ENCODE measurements around the gene FBXL17. TPM values are rescaled to one million over a fixed set of nuclear protein-coding genes. Genes with fewer than 3 reads are reported as not detected.

FBXL17 gene
- total RNA-seq, 1 donor from 2014 or later, result 12.7 TPM

- no peaks in the 10 kb centered on the region for H3K4me1 Mint-ChIP-seq (ENCODE audit: low read depth, unreplicated experiment)
- DNase-seq (ENCODE audit: low read depth), result no peak
Measured at GRCh38 chr5:107958432-107958831, 423.5 kb downstream of the FBXL17 start.

DNA sequence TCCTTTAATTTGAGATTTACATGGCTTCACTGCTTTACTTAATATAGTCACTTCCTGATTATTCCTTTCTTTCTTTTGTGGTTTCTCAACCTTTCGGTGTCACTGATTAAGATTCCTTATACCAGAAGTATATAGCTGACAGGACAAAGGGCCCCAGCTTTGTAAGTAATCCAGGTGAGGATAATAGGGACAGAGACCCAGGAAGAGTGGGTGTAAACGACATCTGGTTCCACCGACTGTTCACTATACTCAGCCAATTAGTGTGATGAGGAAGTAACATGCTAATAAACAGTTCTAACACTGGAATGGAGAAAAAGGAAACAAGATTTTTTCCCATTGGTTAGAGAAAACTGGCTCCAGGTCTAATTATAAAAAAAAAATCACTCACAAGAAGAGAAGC lies 424.8 kb downstream of the FBXL17 start:
- Histone ChIP-seq H2AFZ (ENCODE audit: low read depth, low read length) (no peak overlapping the region), H3K27ac (ENCODE audit: low read depth, low read length) (no peak overlapping the region), H3K4me3 (ENCODE audit: insufficient read depth, low read depth, low read length) (no peak overlapping the region), H3K4me2 (ENCODE audit: low read length) (no peak overlapping the region), H3K36me3 (ENCODE audit: insufficient read depth, low read length) (no peaks in the 10 kb centered on the region), H4K20me1 (ENCODE audit: insufficient read depth, low read length) (no peaks in the 10 kb centered on the region), H3K9ac (ENCODE audit: low read length) (no peak overlapping the region), H3K9me3 (ENCODE audit: insufficient read depth, low read depth, low read length) (no peaks in the 10 kb centered on the region), H3K79me2 (ENCODE audit: insufficient read depth, low read length) (no peaks in the 10 kb centered on the region), H3K27me3 (ENCODE audit: insufficient read depth, low read length) (no peaks in the 10 kb centered on the region), H3K4me1 (ENCODE audit: insufficient read depth, low read length) (no peaks in the 10 kb centered on the region)
- Mint-ChIP-seq H3K27ac (ENCODE audit: unreplicated experiment) (no peak overlapping the region), H3K4me3 (ENCODE audit: unreplicated experiment) (no peak overlapping the region), H3K4me1 (ENCODE audit: low read depth, unreplicated experiment) (no peaks in the 10 kb centered on the region), H3K27me3 (ENCODE audit: low read depth, unreplicated experiment) (no peaks in the 10 kb centered on the region), H3K9me3 (ENCODE audit: unreplicated experiment) (no peaks in the 10 kb centered on the region), H3K36me3 (ENCODE audit: low read depth, unreplicated experiment) (no peaks in the 10 kb centered on the region)
- TF ChIP-seq EZH2 (IDR thresholded peaks at IDR 0.05; ENCODE audit: insufficient read depth, low read length), result no peak
- no peak for TF ChIP-seq CTCF (IDR thresholded peaks at IDR 0.05; ENCODE audit: insufficient read depth, low read depth, low read length)
- FAIRE-seq (no peak), DNase-seq (ENCODE audit: low read depth) (no peak)

More at GRCh38 chr5:107958432-107958831, 423.5 kb downstream of the FBXL17 start:
- no peak overlapping the region for H3K4me3 Mint-ChIP-seq (ENCODE audit: unreplicated experiment)
- no peak overlapping the region for H3K27ac Mint-ChIP-seq (ENCODE audit: unreplicated experiment)
- H3K4me1 ChIP-seq (ENCODE audit: insufficient read depth, low read length), result no peaks in the 10 kb centered on the region
- no peak overlapping the region for H3K27ac ChIP-seq (ENCODE audit: low read depth, low read length)
- no peak overlapping the region for H2AFZ ChIP-seq (ENCODE audit: low read depth, low read length)
- no peak overlapping the region for H3K9ac ChIP-seq (ENCODE audit: low read length)
- no peaks in the 10 kb centered on the region for H3K36me3 Mint-ChIP-seq (ENCODE audit: low read depth, unreplicated experiment)
- FAIRE-seq, result no peak
- H3K36me3 ChIP-seq (ENCODE audit: insufficient read depth, low read length), result no peaks in the 10 kb centered on the region
- no peaks in the 10 kb centered on the region for H3K27me3 ChIP-seq (ENCODE audit: insufficient read depth, low read length)
- H3K9me3 Mint-ChIP-seq (ENCODE audit: unreplicated experiment), result no peaks in the 10 kb centered on the region
- H3K27me3 Mint-ChIP-seq (ENCODE audit: low read depth, unreplicated experiment), result no peaks in the 10 kb centered on the region
- no peak overlapping the region for H3K4me2 ChIP-seq (ENCODE audit: low read length)
- TF ChIP-seq EZH2 (IDR thresholded peaks at IDR 0.05; ENCODE audit: insufficient read depth, low read length) (no peak), CTCF (IDR thresholded peaks at IDR 0.05; ENCODE audit: insufficient read depth, low read depth, low read length) (no peak)
- no peak overlapping the region for H3K4me3 ChIP-seq (ENCODE audit: insufficient read depth, low read depth, low read length)
- no peaks in the 10 kb centered on the region for H3K9me3 ChIP-seq (ENCODE audit: insufficient read depth, low read depth, low read length)
- H3K79me2 ChIP-seq (ENCODE audit: insufficient read depth, low read length), result no peaks in the 10 kb centered on the region
- H4K20me1 ChIP-seq (ENCODE audit: insufficient read depth, low read length), result no peaks in the 10 kb centered on the region

- H3K36me3 Mint-ChIP-seq (ENCODE audit: low read depth, unreplicated experiment), result no peaks in the 10 kb centered on the region
- no peak overlapping the region for H3K9ac ChIP-seq (ENCODE audit: low read length)
- no peaks in the 10 kb centered on the region for H3K4me1 ChIP-seq (ENCODE audit: insufficient read depth, low read length)
- no peak overlapping the region for H3K27ac Mint-ChIP-seq (ENCODE audit: unreplicated experiment)
- no peak overlapping the region for H3K4me3 Mint-ChIP-seq (ENCODE audit: unreplicated experiment)
- no peaks in the 10 kb centered on the region for H3K27me3 Mint-ChIP-seq (ENCODE audit: low read depth, unreplicated experiment)
- no peaks in the 10 kb centered on the region for H3K9me3 Mint-ChIP-seq (ENCODE audit: unreplicated experiment)
- H2AFZ ChIP-seq (ENCODE audit: low read depth, low read length), result no peak overlapping the region
- H3K4me2 ChIP-seq (ENCODE audit: low read length), result no peak overlapping the region
- H3K79me2 ChIP-seq (ENCODE audit: insufficient read depth, low read length), result no peaks in the 10 kb centered on the region
- H3K36me3 ChIP-seq (ENCODE audit: insufficient read depth, low read length), result no peaks in the 10 kb centered on the region
- H3K4me1 Mint-ChIP-seq (ENCODE audit: low read depth, unreplicated experiment), result no peaks in the 10 kb centered on the region
- no peak for TF ChIP-seq CTCF (IDR thresholded peaks at IDR 0.05; ENCODE audit: insufficient read depth, low read depth, low read length)
- TF ChIP-seq EZH2 (IDR thresholded peaks at IDR 0.05; ENCODE audit: insufficient read depth, low read length), result no peak
- no peaks in the 10 kb centered on the region for H4K20me1 ChIP-seq (ENCODE audit: insufficient read depth, low read length)
- no peaks in the 10 kb centered on the region for H3K27me3 ChIP-seq (ENCODE audit: insufficient read depth, low read length)
- H3K27ac ChIP-seq (ENCODE audit: low read depth, low read length), result no peak overlapping the region
- H3K9me3 ChIP-seq (ENCODE audit: insufficient read depth, low read depth, low read length), result no peaks in the 10 kb centered on the region
- DNase-seq (ENCODE audit: low read depth) (no peak), FAIRE-seq (no peak)
- H3K4me3 ChIP-seq (ENCODE audit: insufficient read depth, low read depth, low read length), result no peak overlapping the region
Measured at GRCh38 chr5:107955321-107955720, 426.6 kb downstream of the FBXL17 start.
